ENCODE results near the gene IGF2BP2. TPM values are rescaled to one million over a fixed set of nuclear protein-coding genes. Genes with fewer than 3 reads are reported as not detected.
"Not testable (repeated sequence)": the region's sequence is repeated elsewhere in the genome, so short reads cannot be mapped to it uniquely, and the experiment has no call there.

IGF2BP2 gene
- total and polyA plus RNA-seq, 10 donors = 1.1 to 21.1 (median 12.0) TPM

DNA sequence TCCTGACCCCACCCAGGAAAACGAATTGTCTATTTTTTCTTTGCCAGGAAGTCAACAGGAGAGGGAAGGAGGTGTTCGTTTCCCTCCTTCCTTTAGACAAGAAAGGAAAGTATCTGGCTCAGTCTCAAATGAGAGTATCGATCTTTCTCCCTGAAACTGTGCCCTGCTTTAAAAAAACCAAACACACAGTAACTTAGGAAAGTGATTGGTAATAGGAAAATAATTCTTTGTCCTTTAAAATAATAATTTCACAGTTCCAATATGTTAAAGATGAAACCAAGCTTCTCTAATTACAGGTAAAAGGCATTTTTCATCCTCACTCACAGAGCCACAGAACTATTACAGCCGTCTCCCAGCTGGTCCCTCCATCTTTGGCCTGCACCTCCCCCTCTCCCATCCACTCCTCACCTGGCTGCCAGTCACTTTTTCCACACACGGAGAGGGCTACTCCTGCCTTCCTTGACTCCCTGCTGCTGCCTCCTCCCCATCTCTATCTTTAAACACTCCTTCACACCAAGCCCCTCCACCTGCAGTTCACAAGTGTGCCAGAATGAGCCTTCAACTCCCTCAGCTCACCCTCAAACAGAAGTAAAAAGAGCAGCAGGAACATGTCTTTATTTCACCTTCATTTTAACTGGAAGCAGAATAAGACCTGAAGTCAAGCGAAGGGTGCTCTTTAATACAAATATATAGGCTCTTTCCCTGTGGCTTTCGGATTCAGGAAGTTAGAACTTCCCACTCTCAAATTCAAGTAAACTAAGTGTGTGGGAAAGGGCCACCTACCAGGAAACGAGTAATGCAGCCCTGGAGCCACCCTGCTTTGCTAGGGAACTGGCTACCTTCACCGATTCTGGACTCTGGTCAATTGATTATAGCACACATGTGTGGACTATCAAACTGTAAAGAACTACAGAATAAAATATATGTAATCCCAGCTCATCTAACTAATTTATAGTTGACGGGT, 122.3 kb downstream of the IGF2BP2 start:
- TF ChIP-seq, protein P1, sequence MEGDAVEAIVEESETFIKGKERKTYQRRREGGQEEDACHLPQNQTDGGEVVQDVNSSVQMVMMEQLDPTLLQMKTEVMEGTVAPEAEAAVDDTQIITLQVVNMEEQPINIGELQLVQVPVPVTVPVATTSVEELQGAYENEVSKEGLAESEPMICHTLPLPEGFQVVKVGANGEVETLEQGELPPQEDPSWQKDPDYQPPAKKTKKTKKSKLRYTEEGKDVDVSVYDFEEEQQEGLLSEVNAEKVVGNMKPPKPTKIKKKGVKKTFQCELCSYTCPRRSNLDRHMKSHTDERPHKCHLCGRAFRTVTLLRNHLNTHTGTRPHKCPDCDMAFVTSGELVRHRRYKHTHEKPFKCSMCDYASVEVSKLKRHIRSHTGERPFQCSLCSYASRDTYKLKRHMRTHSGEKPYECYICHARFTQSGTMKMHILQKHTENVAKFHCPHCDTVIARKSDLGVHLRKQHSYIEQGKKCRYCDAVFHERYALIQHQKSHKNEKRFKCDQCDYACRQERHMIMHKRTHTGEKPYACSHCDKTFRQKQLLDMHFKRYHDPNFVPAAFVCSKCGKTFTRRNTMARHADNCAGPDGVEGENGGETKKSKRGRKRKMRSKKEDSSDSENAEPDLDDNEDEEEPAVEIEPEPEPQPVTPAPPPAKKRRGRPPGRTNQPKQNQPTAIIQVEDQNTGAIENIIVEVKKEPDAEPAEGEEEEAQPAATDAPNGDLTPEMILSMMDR (IDR thresholded peaks at IDR 0.05 in 8 of 11, conservative IDR thresholded peaks at IDR 0.05 in 3 of 11) = no peak
- TF ChIP-seq POLR2AphosphoS5 (IDR thresholded peaks at IDR 0.05) (no peak), POLR2A (IDR thresholded peaks at IDR 0.05) (no peak)
- 39 to 49% (median 41%) methylated on average over 10 of the region's 10 CpGs for WGBS, 5 donors

DNA sequence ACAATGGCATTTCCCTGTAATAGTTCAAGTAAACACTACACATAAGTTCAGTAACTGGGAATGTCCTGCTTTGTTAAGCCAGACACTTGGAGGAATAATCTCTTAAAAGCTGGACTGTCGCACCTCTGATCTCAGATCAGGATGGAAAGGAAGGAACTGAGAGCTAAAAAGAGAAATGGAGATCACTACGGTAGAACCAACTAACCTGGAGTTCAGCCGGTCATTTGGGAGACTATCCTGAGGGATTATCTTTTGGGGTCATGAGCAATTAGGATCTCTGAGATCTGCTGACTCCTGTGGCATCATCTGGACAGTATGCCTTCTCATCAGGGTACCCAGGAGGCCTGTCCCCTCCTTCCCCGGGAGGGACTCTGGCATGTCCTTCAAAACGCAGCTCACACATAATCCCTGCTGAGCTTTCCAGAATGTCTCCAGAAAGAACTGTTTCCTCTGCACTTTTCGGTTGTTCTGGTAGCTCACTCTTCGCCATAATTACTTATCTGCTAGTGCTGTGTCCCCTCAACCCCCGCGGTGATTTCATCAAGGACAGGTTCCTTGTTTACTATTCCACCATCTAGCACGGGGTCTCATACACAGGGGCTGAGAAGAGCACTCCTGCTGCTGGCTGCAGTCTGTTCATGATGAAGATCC, 123.1 kb downstream of the IGF2BP2 start:
- no peak for DNase-seq
- WGBS, 5 donors = 57 to 65% (median 61%) methylated on average over 10 of the region's 10 CpGs
- peak overlapping the region in 2 of 8 donors; percentile 7 to 11 for H3K4me3 ChIP-seq
- no peaks in the 10 kb centered on the region for H3K36me3 ChIP-seq
- peak overlapping the region in 2 of 8 donors; percentile 10 to 26 for H3K27ac ChIP-seq
- intact Hi-C loops (cut with DNase I; ENCODE audit: low total_unique reads) = no loop called here
- H3K4me1 ChIP-seq = peaks cover 0 to 19% (median 11%) of the 10 kb centered on the region in 6 donors
- H3K27me3 ChIP-seq (replicated peaks in 1 of 7) = peaks cover 0 to 9% (median 0%) of the 10 kb centered on the region in 7 donors
- peaks cover 0 to 6% (median 0%) of the 10 kb centered on the region in 8 donors for H3K9me3 ChIP-seq
- TF ChIP-seq, protein P1 (IDR thresholded peaks at IDR 0.05 in 8 of 11, conservative IDR thresholded peaks at IDR 0.05 in 3 of 11) = no peak
- no peak for TF ChIP-seq POLR2AphosphoS5 (IDR thresholded peaks at IDR 0.05)

More for the DNA sequence above, 122.3 kb downstream of the IGF2BP2 start:
- Histone ChIP-seq H3K4me3 (peak overlapping the region in 2 of 8 donors; percentile 7 to 11), H3K27ac (peak overlapping the region in 1 of 8 donors; percentile 26), H3K36me3 (no peaks in the 10 kb centered on the region), H3K4me1 (peaks cover 0 to 19% (median 11%) of the 10 kb centered on the region in 6 donors), H3K9me3 (peaks cover 0 to 6% (median 0%) of the 10 kb centered on the region in 8 donors), H3K27me3 (replicated peaks in 1 of 7) (peaks cover 0 to 9% (median 0%) of the 10 kb centered on the region in 7 donors)
- intact Hi-C loops (cut with DNase I; ENCODE audit: low total_unique reads) = no loop called here
- no peak for DNase-seq

- no peak overlapping the region for H3K27ac ChIP-seq
- no peak for DNase-seq
- peaks cover 0 to 19% (median 11%) of the 10 kb centered on the region in 6 donors for H3K4me1 ChIP-seq
- peaks cover 0 to 9% (median 0%) of the 10 kb centered on the region in 7 donors for H3K27me3 ChIP-seq (replicated peaks in 1 of 7)
- TF ChIP-seq POLR2AphosphoS5 (IDR thresholded peaks at IDR 0.05) (no peak), POLR2A (IDR thresholded peaks at IDR 0.05) (no peak)
- TF ChIP-seq, protein P1 (IDR thresholded peaks at IDR 0.05 in 8 of 11, conservative IDR thresholded peaks at IDR 0.05 in 3 of 11) = no peak
- H3K9me3 ChIP-seq = no peaks in the 10 kb centered on the region
- H3K4me3 ChIP-seq = no peak overlapping the region
- H3K36me3 ChIP-seq = no peaks in the 10 kb centered on the region
- intact Hi-C loops (cut with DNase I; ENCODE audit: low total_unique reads) = no loop called here
- 44 to 56% (median 50%) methylated on average over 2 of the region's 2 CpGs for WGBS, 5 donors
These were observed 124.9 kb downstream of the IGF2BP2 start for GRCh38 chr3:185699927-185700326.

DNA sequence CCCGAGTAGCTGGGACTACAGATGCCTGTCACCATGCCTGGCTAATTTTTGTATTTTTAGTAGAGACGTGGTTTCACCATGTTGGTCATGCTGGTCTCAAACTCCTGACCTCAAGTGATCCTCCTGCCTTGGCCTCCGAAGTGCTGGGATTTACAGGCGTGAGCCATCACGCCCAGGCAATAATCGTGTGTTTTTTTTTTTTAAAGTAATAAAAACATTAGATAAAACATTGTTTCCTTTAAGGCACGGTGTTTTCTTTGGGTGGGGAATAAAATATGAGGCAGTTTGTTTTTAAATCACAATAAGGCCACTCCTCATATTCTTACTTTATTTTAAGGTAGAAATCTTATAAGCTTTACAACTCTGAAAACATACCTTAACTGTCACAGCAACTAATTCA, 127.6 kb downstream of the IGF2BP2 start:
- H3K9me3 ChIP-seq; H3K36me3 ChIP-seq; DNase-seq; H3K4me3 ChIP-seq; H3K27me3 ChIP-seq (replicated peaks in 1 of 7); intact Hi-C loops (cut with DNase I; ENCODE audit: low total_unique reads); H3K27ac ChIP-seq: not testable (repeated sequence)
- peaks cover 0 to 10% (median 5%) of the 10 kb centered on the region in 6 donors for H3K4me1 ChIP-seq
- WGBS, 5 donors = 87 to 92% (median 89%) methylated on average over 7 of the region's 7 CpGs
